RWPE2 (cell line): ENCODE measurements around the gene LITAF.

Experiments
- ATAC-seq: fragments of 200-7000 bp; cut with Tn5 transposase; 3 replicates; pipeline ENCODE4 v1.9.1; 2021; ENCODE audit warnings: low read depth
- DNase-seq: peaks from one replicate; pipeline ENCODE4 v3.0.0-alpha.2; 2020; ENCODE audit warnings: low spot score
- H3K27ac ChIP-seq: fragments of 450-650 bp; 2 replicates; pipeline ENCODE4 v1.5.1; 2017; ENCODE audit warnings: mild to moderate bottlenecking; ENCODE audit not compliant: poor library complexity, severe bottlenecking
- H3K27me3 ChIP-seq: fragments of 250-450 bp; sonication (Bioruptor Pico); 2 replicates; pipeline ENCODE4 v1.5.1; 2021; ENCODE audit warnings: mild to moderate bottlenecking, moderate library complexity; ENCODE audit not compliant: insufficient read depth, poor library complexity, severe bottlenecking
- H3K36me3 ChIP-seq: fragments of 250-450 bp; sonication (Bioruptor Pico); 2 replicates; pipeline ENCODE4 v1.5.1; 2020; ENCODE audit warnings: low read depth, mild to moderate bottlenecking, moderate library complexity
- H3K4me1 ChIP-seq: fragments of 250-450 bp; sonication (Bioruptor Pico); 2 replicates; pipeline ENCODE4 v1.5.1; 2021; ENCODE audit warnings: mild to moderate bottlenecking, moderate library complexity; ENCODE audit not compliant: insufficient read depth, poor library complexity, severe bottlenecking
- H3K4me3 ChIP-seq: fragments of 250-450 bp; sonication (Bioruptor Pico); 2 replicates; pipeline ENCODE4 v1.5.1; 2021; ENCODE audit warnings: mild to moderate bottlenecking, moderate library complexity; ENCODE audit not compliant: severe bottlenecking
- H3K9me3 ChIP-seq: fragments of 250-450 bp; sonication (Bioruptor Pico); 2 replicates; pipeline ENCODE4 v1.5.1; 2021; ENCODE audit warnings: mild to moderate bottlenecking, moderate library complexity; ENCODE audit not compliant: severe bottlenecking
- TF ChIP-seq, protein P1 (sequence below): fragments of 450-650 bp; IDR thresholded peaks from one replicate; pipeline ENCODE4 v1.5.1; 2017; ENCODE audit warnings: mild to moderate bottlenecking, moderate library complexity; ENCODE audit not compliant: poor library complexity, severe bottlenecking

LITAF gene

DNA sequence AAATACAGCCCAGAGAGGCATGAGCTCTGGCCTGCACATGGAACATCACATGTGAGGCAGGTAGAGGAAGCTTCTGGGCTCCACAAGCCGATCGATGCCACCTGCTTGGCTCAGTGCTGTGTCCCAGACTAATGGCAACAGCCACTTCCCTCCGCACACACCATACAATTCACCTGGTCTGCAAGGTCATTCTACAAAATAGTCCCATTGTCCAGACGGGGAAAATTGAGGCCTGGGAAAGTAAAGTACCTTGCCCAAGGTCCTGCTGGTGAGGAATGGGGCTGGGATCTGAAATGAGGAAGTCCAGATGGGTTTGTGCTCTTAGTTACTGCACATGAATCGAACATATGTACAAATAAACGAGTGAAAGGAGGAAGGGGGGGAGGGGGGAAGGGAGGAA lies 88.0 kb downstream of the LITAF start:
- TF ChIP-seq, protein P1, sequence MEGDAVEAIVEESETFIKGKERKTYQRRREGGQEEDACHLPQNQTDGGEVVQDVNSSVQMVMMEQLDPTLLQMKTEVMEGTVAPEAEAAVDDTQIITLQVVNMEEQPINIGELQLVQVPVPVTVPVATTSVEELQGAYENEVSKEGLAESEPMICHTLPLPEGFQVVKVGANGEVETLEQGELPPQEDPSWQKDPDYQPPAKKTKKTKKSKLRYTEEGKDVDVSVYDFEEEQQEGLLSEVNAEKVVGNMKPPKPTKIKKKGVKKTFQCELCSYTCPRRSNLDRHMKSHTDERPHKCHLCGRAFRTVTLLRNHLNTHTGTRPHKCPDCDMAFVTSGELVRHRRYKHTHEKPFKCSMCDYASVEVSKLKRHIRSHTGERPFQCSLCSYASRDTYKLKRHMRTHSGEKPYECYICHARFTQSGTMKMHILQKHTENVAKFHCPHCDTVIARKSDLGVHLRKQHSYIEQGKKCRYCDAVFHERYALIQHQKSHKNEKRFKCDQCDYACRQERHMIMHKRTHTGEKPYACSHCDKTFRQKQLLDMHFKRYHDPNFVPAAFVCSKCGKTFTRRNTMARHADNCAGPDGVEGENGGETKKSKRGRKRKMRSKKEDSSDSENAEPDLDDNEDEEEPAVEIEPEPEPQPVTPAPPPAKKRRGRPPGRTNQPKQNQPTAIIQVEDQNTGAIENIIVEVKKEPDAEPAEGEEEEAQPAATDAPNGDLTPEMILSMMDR: no peak
- no peaks in the 10 kb centered on the region for H3K36me3 ChIP-seq
- no peak for ATAC-seq
- H3K4me3 ChIP-seq: no peak overlapping the region
- no peaks in the 10 kb centered on the region for H3K27me3 ChIP-seq
- no peak for DNase-seq
- no peaks in the 10 kb centered on the region for H3K9me3 ChIP-seq
- H3K4me1 ChIP-seq: peaks cover 31% of the 10 kb centered on the region
- peak overlapping the region; percentile 93 for H3K27ac ChIP-seq

DNA sequence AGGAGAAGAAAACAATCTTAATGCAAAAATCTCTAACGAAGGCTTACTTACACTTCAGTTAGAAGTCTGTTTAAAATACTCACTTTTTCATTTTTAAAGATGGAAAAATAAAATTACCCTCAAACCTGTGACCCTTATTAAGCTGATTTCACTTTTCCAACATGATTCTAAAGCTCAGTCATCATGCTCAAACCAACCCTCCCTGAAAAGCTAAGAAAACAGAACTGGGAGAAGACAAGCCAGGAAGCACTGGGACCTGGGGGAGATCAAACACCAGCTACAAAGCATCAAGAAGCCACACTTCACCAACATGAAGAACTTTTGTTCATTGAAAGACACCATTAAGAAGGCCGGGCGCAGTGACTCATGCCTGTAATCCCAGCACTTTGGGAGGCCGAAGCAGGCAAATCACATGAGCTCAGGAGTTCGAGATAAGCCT lies 88.8 kb downstream of the LITAF start:
- Histone ChIP-seq H3K4me3 (no peak overlapping the region), H3K4me1 (peaks cover 31% of the 10 kb centered on the region), H3K9me3 (no peaks in the 10 kb centered on the region), H3K36me3 (no peaks in the 10 kb centered on the region), H3K27ac (peak overlapping the region; percentile 93), H3K27me3 (no peaks in the 10 kb centered on the region)
- ATAC-seq: no peak
- TF ChIP-seq, protein P1: no peak
- no peak for DNase-seq
